Measurements from ENCODE around the gene COL5A1. TPM values are rescaled to one million over a fixed set of nuclear protein-coding genes. Genes with fewer than 3 reads are reported as not detected.

COL5A1 gene
- total RNA-seq, 1 donor from 2014 or later, result 87.7 TPM

- Histone ChIP-seq H3K27me3 (ENCODE audit: control insufficient read depth, insufficient read depth, low read length) (no peaks in the 10 kb centered on the region), H3K4me3 (ENCODE audit: low read depth, low read length) (no peak overlapping the region), H3K36me3 (ENCODE audit: control insufficient read depth, insufficient read depth, low read length) (no peaks in the 10 kb centered on the region)
- no peak for TF ChIP-seq CTCF (IDR thresholded peaks at IDR 0.05; ENCODE audit: insufficient read depth, low read length, poor library complexity, severe bottlenecking)
- DNase-seq (ENCODE audit: low read depth), result no peak
These were observed 190.9 kb downstream of the COL5A1 start for GRCh38 chr9:134832471-134832870.

- Histone ChIP-seq H3K27me3 (ENCODE audit: control insufficient read depth, insufficient read depth, low read length) (no peaks in the 10 kb centered on the region), H3K36me3 (ENCODE audit: control insufficient read depth, insufficient read depth, low read length) (no peaks in the 10 kb centered on the region), H3K4me3 (ENCODE audit: low read depth, low read length) (no peak overlapping the region)
- no peak for DNase-seq (ENCODE audit: low read depth)
- no peak for TF ChIP-seq CTCF (IDR thresholded peaks at IDR 0.05; ENCODE audit: insufficient read depth, low read length, poor library complexity, severe bottlenecking)
These were observed 191.8 kb downstream of the COL5A1 start for GRCh38 chr9:134833294-134833880.

GRCh38 chr9:134834217-134834956, 192.8 kb downstream of the COL5A1 start:
- Histone ChIP-seq H3K4me3 (ENCODE audit: low read depth, low read length) (no peak overlapping the region), H3K36me3 (ENCODE audit: control insufficient read depth, insufficient read depth, low read length) (no peaks in the 10 kb centered on the region), H3K27me3 (ENCODE audit: control insufficient read depth, insufficient read depth, low read length) (no peaks in the 10 kb centered on the region)
- TF ChIP-seq CTCF (IDR thresholded peaks at IDR 0.05; ENCODE audit: insufficient read depth, low read length, poor library complexity, severe bottlenecking), result no peak
- no peak for DNase-seq (ENCODE audit: low read depth)

GRCh38 chr9:134834957-134835419, 193.4 kb downstream of the COL5A1 start:
- no peak for TF ChIP-seq CTCF (IDR thresholded peaks at IDR 0.05; ENCODE audit: insufficient read depth, low read length, poor library complexity, severe bottlenecking)
- no peaks in the 10 kb centered on the region for H3K36me3 ChIP-seq (ENCODE audit: control insufficient read depth, insufficient read depth, low read length)
- H3K4me3 ChIP-seq (ENCODE audit: low read depth, low read length), result no peak overlapping the region
- DNase-seq (ENCODE audit: low read depth), result no peak
- H3K27me3 ChIP-seq (ENCODE audit: control insufficient read depth, insufficient read depth, low read length), result no peaks in the 10 kb centered on the region

- TF ChIP-seq CTCF (IDR thresholded peaks at IDR 0.05; ENCODE audit: insufficient read depth, low read length, poor library complexity, severe bottlenecking), result no peak
- DNase-seq (ENCODE audit: low read depth), result no peak
These were observed 193.8 kb downstream of the COL5A1 start for GRCh38 chr9:134835448-134835847.

More at GRCh38 chr9:134835448-134835847, 193.8 kb downstream of the COL5A1 start:
- no peak overlapping the region for H3K4me3 ChIP-seq (ENCODE audit: low read depth, low read length)
- no peaks in the 10 kb centered on the region for H3K36me3 ChIP-seq (ENCODE audit: control insufficient read depth, insufficient read depth, low read length)
- no peaks in the 10 kb centered on the region for H3K27me3 ChIP-seq (ENCODE audit: control insufficient read depth, insufficient read depth, low read length)

All from kidney epithelial cell (primary cell).